ENCODE measurements around the gene KRTAP16-1.

Gene KRTAP16-1

GRCh38 chr17:41345992-41346391, 36.9 kb upstream of the KRTAP16-1 start:
- Histone ChIP-seq H3K27ac (no peak overlapping the region), H3K27me3 (replicated peaks) (no peaks in the 10 kb centered on the region), H3K4me3 (ENCODE audit: low read depth, low read length) (no peak overlapping the region), H3K36me3 (replicated peaks) (no peaks in the 10 kb centered on the region)
- no peak for DNase-seq
- no peak for TF ChIP-seq CTCF (IDR thresholded peaks at IDR 0.05; ENCODE audit: low read depth, low read length, missing control alignments)
- in situ Hi-C loops (cut with HindIII; ENCODE audit: low pct_ligation_motif_present, low sequenced_read_pairs), result no loop called here

- Histone ChIP-seq H3K27ac (no peak overlapping the region), H3K27me3 (replicated peaks) (no peaks in the 10 kb centered on the region), H3K36me3 (replicated peaks) (no peaks in the 10 kb centered on the region), H3K4me3 (ENCODE audit: low read depth, low read length) (no peak overlapping the region)
- no peak for TF ChIP-seq CTCF (IDR thresholded peaks at IDR 0.05; ENCODE audit: low read depth, low read length, missing control alignments)
- DNase-seq, result no peak
- in situ Hi-C loops (cut with HindIII; ENCODE audit: low pct_ligation_motif_present, low sequenced_read_pairs), result no loop called here
Measured at GRCh38 chr17:41343029-41343428, 33.9 kb upstream of the KRTAP16-1 start.

- no peak overlapping the region for H3K4me3 ChIP-seq (ENCODE audit: low read depth, low read length)
- DNase-seq, result no peak
- in situ Hi-C loops (cut with HindIII; ENCODE audit: low pct_ligation_motif_present, low sequenced_read_pairs), result no loop called here
- no peak overlapping the region for H3K27ac ChIP-seq
- H3K36me3 ChIP-seq (replicated peaks), result no peaks in the 10 kb centered on the region
- no peak for TF ChIP-seq CTCF (IDR thresholded peaks at IDR 0.05; ENCODE audit: low read depth, low read length, missing control alignments)
- no peaks in the 10 kb centered on the region for H3K27me3 ChIP-seq (replicated peaks)
Measured at GRCh38 chr17:41340934-41341861, 32.1 kb upstream of the KRTAP16-1 start.

DNA sequence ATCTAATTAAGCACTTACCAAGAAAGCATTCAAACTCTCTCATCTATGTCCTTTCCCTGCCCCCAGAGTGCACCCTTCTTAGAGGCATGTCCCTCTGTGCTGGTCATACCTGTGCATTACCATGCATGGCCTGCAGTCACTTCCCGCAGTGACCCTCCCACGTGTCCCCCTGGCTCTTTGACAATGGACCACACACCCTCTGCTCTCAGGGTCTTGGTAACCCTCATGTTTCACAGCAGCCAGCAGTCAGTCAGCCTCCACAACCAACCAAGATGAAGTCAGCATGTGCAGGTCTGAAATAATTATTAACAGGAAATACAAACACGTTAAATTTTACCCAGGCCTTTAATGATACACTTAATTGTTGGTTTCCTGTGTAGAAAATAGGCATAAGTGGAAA, 31.4 kb upstream of the KRTAP16-1 start:
- DNase-seq, result no peak
- TF ChIP-seq CTCF (IDR thresholded peaks at IDR 0.05; ENCODE audit: low read depth, low read length, missing control alignments), result no peak
- no peak overlapping the region for H3K27ac ChIP-seq
- H3K36me3 ChIP-seq (replicated peaks), result no peaks in the 10 kb centered on the region
- no peaks in the 10 kb centered on the region for H3K27me3 ChIP-seq (replicated peaks)
- H3K4me3 ChIP-seq (ENCODE audit: low read depth, low read length), result no peak overlapping the region
- in situ Hi-C loops (cut with HindIII; ENCODE audit: low pct_ligation_motif_present, low sequenced_read_pairs), result no loop called here

DNA sequence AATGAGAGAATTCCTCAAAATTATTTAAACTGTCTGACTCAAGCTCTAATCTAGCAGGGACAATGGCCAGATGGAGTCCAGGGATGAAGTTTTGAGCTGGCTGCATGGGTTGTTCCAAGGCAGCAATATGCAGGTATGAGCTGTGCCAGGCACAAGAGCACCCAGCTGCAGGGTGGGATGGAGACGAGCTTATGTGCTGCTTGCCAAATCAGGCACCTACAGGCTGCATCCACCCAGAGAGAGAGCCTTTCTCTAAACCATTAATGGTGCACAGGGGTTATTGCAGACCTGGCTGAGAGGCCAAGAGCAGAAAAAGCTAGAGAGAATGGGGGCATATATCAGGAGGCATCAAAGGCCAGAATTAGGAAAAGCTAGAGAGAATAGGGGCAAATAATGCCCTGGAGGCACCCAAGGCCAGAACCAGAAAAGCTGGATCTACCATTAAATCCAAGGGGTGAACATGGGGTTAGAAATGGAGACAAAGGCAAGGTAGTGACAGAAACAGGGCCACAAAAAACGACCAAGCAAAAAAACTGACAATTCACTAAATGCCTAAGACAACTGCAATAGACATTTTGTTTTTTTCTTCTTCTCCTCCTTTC, 30.6 kb upstream of the KRTAP16-1 start:
- H3K27me3 ChIP-seq (replicated peaks), result no peaks in the 10 kb centered on the region

More for the DNA sequence above, 30.6 kb upstream of the KRTAP16-1 start:
- no peaks in the 10 kb centered on the region for H3K36me3 ChIP-seq (replicated peaks)
- no peak overlapping the region for H3K4me3 ChIP-seq (ENCODE audit: low read depth, low read length)
- in situ Hi-C loops (cut with HindIII; ENCODE audit: low pct_ligation_motif_present, low sequenced_read_pairs), result no loop called here
- no peak for DNase-seq
- no peak overlapping the region for H3K27ac ChIP-seq
- no peak for TF ChIP-seq CTCF (IDR thresholded peaks at IDR 0.05; ENCODE audit: low read depth, low read length, missing control alignments)
